Stomach (tissue), 9 donors: Measurements from ENCODE around the gene COX6B2. TPM values are rescaled to one million over a fixed set of nuclear protein-coding genes. Genes with fewer than 3 reads are reported as not detected.

ENCODE experiments used
- DNase-seq, 2 donors: peaks; one replicate each; pipeline versions ENCODE4 v3.0.0 to v3.0.0-alpha.2; 2013 to 2019
- H3K27ac ChIP-seq, 5 donors: fragments of 200-600 bp in 4 of 5; sonication (generic) in 4 of 5; one replicate each; pipeline ENCODE4 v1.5.1; 2013 to 2019; ENCODE audit warnings: mild to moderate bottlenecking in 1 of 5, moderate library complexity in 1 of 5
- H3K27me3 ChIP-seq, 3 donors: fragments of 200-600 bp; sonication (generic); one replicate each; pipeline ENCODE4 v1.5.1; 2017 to 2019; ENCODE audit warnings: mixed run types in 1 of 3
- H3K36me3 ChIP-seq, 4 donors: fragments of 200-600 bp; sonication (generic); 1 replicate in 3 of 4; 2 replicates in 1 of 4; pipeline ENCODE4 v1.5.1; 2016 to 2019
- H3K4me1 ChIP-seq, 4 donors: fragments of 200-600 bp; sonication (generic); one replicate each; pipeline ENCODE4 v1.5.1; 2016 to 2019
- H3K4me3 ChIP-seq, 4 donors: fragments of 200-600 bp; sonication (generic) in 3 of 4; one replicate each; pipeline ENCODE4 v1.5.1; 2016 to 2019; ENCODE audit warnings: mild to moderate bottlenecking in 1 of 4
- H3K9me3 ChIP-seq, 4 donors: fragments of 200-600 bp; sonication (generic); one replicate each; pipeline ENCODE4 v1.5.1; 2016 to 2019
- EP300 ChIP-seq: sonication (generic); formaldehyde crosslinking; IDR thresholded peaks from one replicate; pipeline ENCODE4 v1.6.1; 2017; ENCODE audit warnings: antibody characterized with exemption
- POLR2A ChIP-seq, 4 donors: fragments of 450-650 bp; IDR thresholded peaks; one replicate each; pipeline ENCODE4 v1.6.1; 2016; ENCODE audit warnings: antibody characterized with exemption in 4 of 4, control low read depth in 2 of 4, mild to moderate bottlenecking in 1 of 4, moderate library complexity in 1 of 4
- POLR2AphosphoS5 ChIP-seq, 3 donors: sonication (generic); formaldehyde crosslinking; IDR thresholded peaks; one replicate each; pipeline ENCODE4 v1.6.1; 2016; ENCODE audit warnings: antibody characterized with exemption in 3 of 3
- WGBS, 5 donors: extraction: QIAGEN DNeasy Blood & Tissue Kit in 3 of 5; methylation state at CpG; one replicate each; pipeline versions ENCODE4 v1.1.5 to v1.1.7; 2013 to 2018; 5-methylcytosine and 5-hydroxymethylcytosine counted together
- intact Hi-C: fragments of 100-400 bp; cut with DNase I; formaldehyde crosslinking; loops from one replicate; pipeline ENCODE4 v1.15.1; 2023; ENCODE audit warnings: low total_unique reads
- polyA plus RNA-seq, 3 donors: library from polyadenylated mRNA; stranded (reverse); fragments of 200-250 nt; gene quantifications; one replicate each; pipeline ENCODE4 v1.2.3, GENCODE V29; 2013
- total RNA-seq, 5 donors: library from RNA; depleted of rRNA; stranded (reverse); fragments of >200 nt; gene quantifications; one replicate each; pipeline versions ENCODE4 v1.1.0 to v1.2.3, GENCODE V29; 2014 to 2016
- TF ChIP-seq, protein P1 (sequence below), 7 experiments: fragments of 450-650 bp in 4 of 7; fragments of 200-600 bp in 3 of 7; sonication (generic) in 3 of 7; IDR thresholded peaks; one replicate each; pipeline ENCODE4 v1.5.1; 2016 to 2019; ENCODE audit warnings: antibody characterized with exemption in 7 of 7, control low read depth in 2 of 7, mild to moderate bottlenecking in 1 of 7
- donor health status: healthy with polysubstance abuse.
- donor health status: Bipolar disorder and iron deficiency.
- donor health status: healthy.

COX6B2 gene
- total and polyA plus RNA-seq, 8 donors, result 0.19 to 18.2 (median 0.93) TPM; not detected in 5

DNA sequence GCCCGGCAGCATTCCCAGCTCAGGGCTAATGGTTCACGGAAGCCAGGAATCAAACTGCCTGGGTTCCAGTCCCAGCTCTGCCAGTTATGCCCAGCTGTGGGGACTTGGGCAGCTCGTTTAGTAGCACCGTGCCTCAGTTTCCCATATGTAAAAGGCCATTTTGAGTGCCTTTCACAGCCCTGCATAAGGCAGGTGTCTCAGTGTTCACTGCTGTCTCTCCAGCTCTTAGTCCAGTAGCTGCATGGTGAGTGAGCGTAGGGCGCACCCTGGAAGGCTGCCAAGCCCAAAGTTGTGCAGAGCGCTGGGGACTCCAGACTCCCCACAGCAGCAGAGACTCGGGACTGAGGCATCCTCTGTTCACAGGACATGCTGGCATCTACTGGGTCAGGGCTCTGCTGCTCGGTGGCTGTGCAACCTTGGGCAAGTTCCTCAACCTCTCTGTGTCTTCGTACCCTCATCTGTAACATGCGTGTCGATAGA lies 36.7 kb upstream of the COX6B2 start:
- Histone ChIP-seq H3K27ac (peak overlapping the region in 1 of 5 donors; percentile 31), H3K36me3 (peaks cover 25 to 58% (median 47%) of the 10 kb centered on the region in 4 donors), H3K27me3 (no peaks in the 10 kb centered on the region), H3K4me3 (no peak overlapping the region), H3K4me1 (peaks cover 25 to 61% (median 47%) of the 10 kb centered on the region in 4 donors), H3K9me3 (no peaks in the 10 kb centered on the region)
- WGBS, 5 donors, result 72 to 81% (median 80%) methylated on average over 10 to 12 of the region's 12 CpGs
- no peak for DNase-seq
- TF ChIP-seq EP300 (no peak), POLR2A (IDR thresholded peaks at IDR 0.05) (no peak), POLR2AphosphoS5 (IDR thresholded peaks at IDR 0.05) (no peak)
- TF ChIP-seq, protein P1, sequence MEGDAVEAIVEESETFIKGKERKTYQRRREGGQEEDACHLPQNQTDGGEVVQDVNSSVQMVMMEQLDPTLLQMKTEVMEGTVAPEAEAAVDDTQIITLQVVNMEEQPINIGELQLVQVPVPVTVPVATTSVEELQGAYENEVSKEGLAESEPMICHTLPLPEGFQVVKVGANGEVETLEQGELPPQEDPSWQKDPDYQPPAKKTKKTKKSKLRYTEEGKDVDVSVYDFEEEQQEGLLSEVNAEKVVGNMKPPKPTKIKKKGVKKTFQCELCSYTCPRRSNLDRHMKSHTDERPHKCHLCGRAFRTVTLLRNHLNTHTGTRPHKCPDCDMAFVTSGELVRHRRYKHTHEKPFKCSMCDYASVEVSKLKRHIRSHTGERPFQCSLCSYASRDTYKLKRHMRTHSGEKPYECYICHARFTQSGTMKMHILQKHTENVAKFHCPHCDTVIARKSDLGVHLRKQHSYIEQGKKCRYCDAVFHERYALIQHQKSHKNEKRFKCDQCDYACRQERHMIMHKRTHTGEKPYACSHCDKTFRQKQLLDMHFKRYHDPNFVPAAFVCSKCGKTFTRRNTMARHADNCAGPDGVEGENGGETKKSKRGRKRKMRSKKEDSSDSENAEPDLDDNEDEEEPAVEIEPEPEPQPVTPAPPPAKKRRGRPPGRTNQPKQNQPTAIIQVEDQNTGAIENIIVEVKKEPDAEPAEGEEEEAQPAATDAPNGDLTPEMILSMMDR (IDR thresholded peaks at IDR 0.05), result no peak
- intact Hi-C loops, result no loop called here

GRCh38 chr19:55390461-55390880 lies 36.0 kb upstream of the COX6B2 start:
- Histone ChIP-seq H3K27me3 (no peaks in the 10 kb centered on the region), H3K4me1 (peaks cover 25 to 61% (median 47%) of the 10 kb centered on the region in 4 donors), H3K4me3 (no peak overlapping the region), H3K36me3 (peaks cover 25 to 58% (median 47%) of the 10 kb centered on the region in 4 donors), H3K9me3 (no peaks in the 10 kb centered on the region), H3K27ac (no peak overlapping the region)
- DNase-seq, result no peak
- intact Hi-C loops, result no loop called here
- 76 to 85% (median 79%) methylated on average over 7 of the region's 7 CpGs for WGBS, 5 donors
- no peak for TF ChIP-seq POLR2AphosphoS5 (IDR thresholded peaks at IDR 0.05)
- TF ChIP-seq, protein P1 (IDR thresholded peaks at IDR 0.05), result no peak
- TF ChIP-seq POLR2A (IDR thresholded peaks at IDR 0.05), result no peak
- no peak for TF ChIP-seq EP300

GRCh38 chr19:55389386-55390317 lies 35.1 kb upstream of the COX6B2 start:
- TF ChIP-seq, protein P1 (IDR thresholded peaks at IDR 0.05), result no peak
- TF ChIP-seq EP300 (no peak), POLR2AphosphoS5 (IDR thresholded peaks at IDR 0.05) (no peak), POLR2A (IDR thresholded peaks at IDR 0.05) (no peak)
- intact Hi-C loops, result no loop called here
- 73 to 84% (median 82%) methylated on average over 18 to 21 of the region's 21 CpGs for WGBS, 5 donors
- Histone ChIP-seq H3K27me3 (no peaks in the 10 kb centered on the region), H3K4me3 (peak overlapping the region in 1 of 4 donors; percentile 90), H3K36me3 (peaks cover 25 to 58% (median 47%) of the 10 kb centered on the region in 4 donors), H3K4me1 (peaks cover 31 to 66% (median 52%) of the 10 kb centered on the region in 4 donors), H3K9me3 (no peaks in the 10 kb centered on the region), H3K27ac (no peak overlapping the region)
- no peak for DNase-seq

DNA sequence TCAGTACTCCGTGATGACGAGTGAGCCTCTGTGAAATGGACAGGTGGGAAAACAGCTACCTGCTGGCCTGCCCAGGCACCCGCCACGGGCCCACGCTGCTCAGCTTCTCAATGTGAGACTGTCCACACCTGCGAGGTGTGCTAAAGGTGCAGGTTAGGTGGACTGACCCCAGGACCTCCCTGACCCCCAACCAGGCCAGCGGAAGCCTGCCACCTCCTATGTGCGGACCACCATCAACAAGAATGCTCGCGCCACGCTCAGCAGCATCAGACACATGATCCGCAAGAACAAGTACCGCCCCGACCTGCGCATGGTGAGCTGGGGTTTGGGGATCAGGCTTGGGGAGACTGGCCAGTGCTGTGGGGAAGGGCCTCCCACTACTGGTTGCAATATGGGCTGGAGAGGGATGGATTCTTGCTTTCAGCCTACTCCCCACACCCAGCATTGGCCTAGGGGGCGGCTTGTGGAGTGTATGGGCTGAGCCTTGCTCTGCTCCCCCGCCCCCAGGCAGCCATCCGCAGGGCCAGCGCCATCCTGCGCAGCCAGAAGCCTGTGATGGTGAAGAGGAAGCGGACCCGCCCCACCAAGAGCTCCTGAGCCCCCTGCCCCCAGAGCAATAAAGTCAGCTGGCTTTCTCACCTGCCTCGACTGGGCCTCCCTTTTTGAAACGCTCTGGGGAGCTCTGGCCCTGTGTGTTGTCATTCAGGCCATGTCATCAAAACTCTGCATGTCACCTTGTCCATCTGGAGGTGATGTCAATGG lies 33.4 kb upstream of the COX6B2 start:
- Histone ChIP-seq H3K27me3 (no peaks in the 10 kb centered on the region), H3K9me3 (no peaks in the 10 kb centered on the region), H3K4me1 (peaks cover 41 to 78% (median 64%) of the 10 kb centered on the region in 4 donors), H3K27ac (no peak overlapping the region), H3K36me3 (peaks cover 25 to 58% (median 47%) of the 10 kb centered on the region in 4 donors), H3K4me3 (peak overlapping the region in 3 of 4 donors; percentile 79 to 90 (median 88))
- TF ChIP-seq EP300, result no peak
- no peak for TF ChIP-seq POLR2A (IDR thresholded peaks at IDR 0.05)
- no peak for TF ChIP-seq POLR2AphosphoS5 (IDR thresholded peaks at IDR 0.05)
- TF ChIP-seq, protein P1 (IDR thresholded peaks at IDR 0.05), result no peak
- intact Hi-C loops, result no loop called here
- DNase-seq, result no peak
- 71 to 83% (median 77%) methylated on average over 14 to 24 of the region's 24 CpGs for WGBS, 5 donors
